Measurements from ENCODE around the gene CCDC181.
A peak's percentile ranks its signal among the peaks of the same experiment; 100 is the strongest.

The CCDC181 gene

DNA sequence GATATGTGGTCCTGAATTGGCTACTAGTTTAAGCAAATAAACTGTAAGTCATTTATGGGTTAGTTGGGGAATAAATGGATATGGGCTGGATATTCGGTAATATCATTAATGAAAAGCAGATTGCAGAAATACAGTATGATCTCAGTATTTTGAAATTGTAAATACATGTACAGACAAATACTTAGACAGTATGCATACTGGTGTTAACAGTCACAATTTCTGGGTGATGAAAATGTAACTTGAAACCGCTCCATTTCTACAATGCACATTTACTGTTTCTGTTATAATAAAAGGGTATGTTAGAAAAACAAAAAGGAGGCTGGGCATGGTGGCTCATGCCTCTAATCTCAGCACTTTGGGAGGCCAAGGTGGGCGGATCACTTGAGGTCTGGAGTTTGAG, 31.3 kb downstream of the CCDC181 start:
- no peak for DNase-seq (ENCODE audit: low read depth)

DNA sequence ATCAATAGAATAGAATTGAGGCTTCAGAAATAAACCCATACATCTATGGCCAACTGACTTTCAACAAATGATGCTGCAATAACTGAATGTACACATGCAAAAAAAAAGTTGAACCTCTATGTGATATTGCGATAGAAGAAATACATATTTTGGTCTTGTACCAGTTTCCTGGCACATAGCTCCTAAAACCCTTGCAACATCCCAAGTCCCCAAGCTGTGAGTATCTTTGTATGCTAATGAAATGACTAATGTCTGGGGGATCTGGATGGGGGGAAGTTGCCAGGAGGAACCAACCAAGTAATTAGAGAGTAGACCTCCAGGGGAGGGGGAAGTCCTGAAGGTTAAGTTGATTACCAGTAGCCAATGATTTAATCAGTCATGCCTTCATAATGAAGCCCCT, 34.9 kb downstream of the CCDC181 start:
- DNase-seq (ENCODE audit: low read depth): no peak

DNA sequence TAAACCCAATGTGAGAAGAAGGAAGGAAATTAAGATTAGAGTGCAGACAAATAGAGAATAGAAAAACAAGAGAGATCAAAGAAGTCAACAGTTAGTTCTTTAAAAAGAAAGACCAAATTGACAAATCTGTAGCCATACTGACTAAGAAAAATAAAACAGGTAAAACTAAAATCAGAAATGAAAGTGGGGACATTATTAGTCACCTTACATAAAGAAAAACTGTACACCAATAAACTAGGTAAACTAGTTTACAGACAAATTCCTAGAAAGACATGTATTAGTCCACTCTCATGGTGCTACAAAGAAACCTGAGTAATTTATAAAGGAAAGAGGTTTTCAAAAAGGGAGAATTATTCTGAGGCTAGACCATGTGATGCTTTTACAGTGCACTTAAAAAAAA, 37.0 kb downstream of the CCDC181 start:
- no peak for DNase-seq (ENCODE audit: low read depth)

DNA sequence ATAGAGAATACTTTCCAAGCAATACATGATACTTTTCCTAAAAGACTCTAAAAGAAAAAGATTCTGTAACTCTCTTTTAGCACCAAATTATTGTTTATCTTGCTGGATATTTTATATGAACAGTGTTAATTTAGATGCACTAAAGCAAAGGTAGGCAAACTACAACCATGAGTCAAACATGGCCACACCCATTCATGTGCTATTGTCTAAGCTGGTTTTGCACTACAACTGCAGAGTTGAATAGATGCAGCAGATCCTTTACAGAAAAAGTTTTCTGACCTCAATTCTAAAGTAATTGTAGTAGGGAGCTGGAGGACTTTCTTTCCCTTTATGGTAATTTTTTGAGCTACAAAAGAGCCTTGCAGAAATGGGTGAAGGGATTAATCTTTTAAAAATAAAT, 39.9 kb downstream of the CCDC181 start:
- DNase-seq (ENCODE audit: low read depth): no peak

DNA sequence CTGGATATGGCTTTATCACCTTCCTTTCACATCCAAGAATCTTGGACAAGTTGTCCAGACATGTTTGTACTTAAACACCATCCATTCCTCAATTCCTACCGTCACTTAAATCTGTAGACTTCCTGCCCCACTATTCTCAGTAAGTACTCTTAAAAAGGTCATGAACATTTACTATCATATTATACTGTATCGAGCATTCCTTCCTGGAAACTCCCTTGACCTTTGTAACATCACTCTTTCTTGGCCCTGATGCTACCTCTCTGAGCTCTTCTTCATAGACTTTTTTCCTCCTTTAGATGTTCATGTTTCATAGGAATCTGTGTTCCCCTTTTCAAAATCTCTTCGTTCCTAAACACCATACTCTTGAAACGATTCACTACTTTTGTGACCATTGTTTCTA, 43.8 kb downstream of the CCDC181 start:
- DNase-seq (ENCODE audit: low read depth): no peak

DNA sequence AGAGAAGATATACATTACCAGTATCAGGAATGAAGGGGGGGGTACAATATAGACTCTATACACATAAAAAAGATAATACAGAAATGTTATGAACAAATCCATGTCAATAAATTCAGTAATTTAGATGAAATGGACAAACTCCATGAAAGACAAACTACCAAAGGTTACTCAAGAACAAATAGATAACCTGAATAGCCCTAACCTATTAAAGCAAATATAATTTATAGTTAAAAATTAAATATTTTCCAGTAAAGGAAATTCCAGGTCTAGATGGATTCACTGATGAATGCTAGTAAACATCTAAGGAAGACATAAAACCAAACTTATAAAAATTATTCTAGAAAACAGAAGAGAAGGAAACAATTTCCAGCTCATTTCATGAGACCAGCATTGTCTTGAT, 46.1 kb downstream of the CCDC181 start:
- DNase-seq (ENCODE audit: low read depth): no peak

DNA sequence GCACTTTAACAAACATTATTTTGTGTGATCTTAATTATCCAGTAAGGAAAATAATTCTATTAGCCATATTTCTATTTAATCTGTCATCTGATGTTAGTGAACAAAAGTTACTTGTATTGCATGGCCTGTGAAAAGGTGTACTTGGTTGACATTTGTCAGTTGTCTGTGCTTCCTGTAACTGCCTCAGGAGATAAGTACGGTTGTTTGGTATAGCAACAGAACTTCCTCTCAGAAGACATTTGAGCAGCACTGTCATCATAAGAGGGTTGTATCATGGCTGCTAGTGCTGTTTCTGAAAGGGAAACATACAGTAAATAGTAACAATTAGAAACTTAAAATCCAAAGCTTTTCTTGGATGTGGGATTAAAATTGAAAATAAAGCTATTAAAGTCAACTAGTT, 55.9 kb downstream of the CCDC181 start:
- DNase-seq (ENCODE audit: low read depth): no peak

DNA sequence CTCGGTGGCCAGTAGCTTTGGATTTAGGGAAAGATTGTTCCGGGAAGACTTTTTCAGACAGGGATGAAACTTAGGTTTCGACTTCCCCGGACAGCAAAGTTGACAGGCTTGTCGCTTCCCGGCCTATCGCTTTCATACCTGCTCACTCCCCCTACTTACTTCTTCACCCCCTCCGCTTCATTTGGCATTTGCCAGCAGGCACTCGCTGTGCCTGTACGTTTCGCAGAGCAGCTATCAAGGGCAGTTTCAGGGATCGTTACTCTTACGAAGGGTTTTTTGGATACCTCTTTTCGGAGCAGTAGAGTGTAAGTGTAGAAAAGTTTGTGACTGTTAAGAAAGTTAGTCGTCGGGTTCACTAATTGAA, 58.9 kb downstream of the CCDC181 start:
- no peak for DNase-seq (ENCODE audit: low read depth)

DNA sequence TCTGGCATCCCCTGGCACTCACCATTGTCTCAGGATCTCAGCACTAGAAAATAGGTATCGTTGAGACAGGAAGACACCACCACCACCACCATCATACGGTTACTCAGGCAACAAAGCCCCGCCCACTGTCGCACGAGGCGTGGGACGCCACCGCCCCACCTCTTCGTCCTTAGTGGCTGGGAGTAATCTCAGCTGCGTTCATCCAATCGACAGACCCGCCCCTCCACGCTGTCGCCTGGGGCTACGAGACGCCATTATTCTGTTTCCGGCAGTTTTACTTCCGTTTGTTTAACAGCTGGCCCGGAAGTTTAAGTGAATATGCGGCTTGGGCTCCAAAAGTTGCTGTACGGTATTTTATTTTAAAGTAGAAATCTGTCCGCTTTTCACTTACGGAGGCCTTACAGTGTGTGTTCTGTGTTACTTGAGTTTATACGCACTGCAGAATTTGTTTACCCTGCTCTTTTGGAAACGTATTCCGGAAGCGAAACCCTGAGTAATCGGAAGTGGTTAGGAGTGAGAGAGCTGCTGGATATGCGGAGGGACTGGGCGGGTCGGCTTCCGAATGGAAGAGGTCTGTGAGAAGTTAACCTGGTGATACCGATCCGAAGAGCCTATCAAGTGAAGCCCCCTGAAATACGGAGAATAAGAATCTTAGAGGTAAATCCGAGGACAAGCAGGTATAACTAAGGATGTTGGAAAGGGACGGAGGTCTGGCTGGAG, 59.4 kb downstream of the CCDC181 start, which contains the start of the genes BLZF1 and NME7:
TSS of gene BLZF1 (plus strand) at position 510 of the 720 bp plus-strand sequence. CDS start 1,328 bp downstream, outside the sequence.
TSS of gene NME7 (minus strand) at position 112 of the 720 bp plus-strand sequence. CDS start at position 25, 87 bp downstream.
- DNase-seq (ENCODE audit: low read depth): peak; percentile 98

DNA sequence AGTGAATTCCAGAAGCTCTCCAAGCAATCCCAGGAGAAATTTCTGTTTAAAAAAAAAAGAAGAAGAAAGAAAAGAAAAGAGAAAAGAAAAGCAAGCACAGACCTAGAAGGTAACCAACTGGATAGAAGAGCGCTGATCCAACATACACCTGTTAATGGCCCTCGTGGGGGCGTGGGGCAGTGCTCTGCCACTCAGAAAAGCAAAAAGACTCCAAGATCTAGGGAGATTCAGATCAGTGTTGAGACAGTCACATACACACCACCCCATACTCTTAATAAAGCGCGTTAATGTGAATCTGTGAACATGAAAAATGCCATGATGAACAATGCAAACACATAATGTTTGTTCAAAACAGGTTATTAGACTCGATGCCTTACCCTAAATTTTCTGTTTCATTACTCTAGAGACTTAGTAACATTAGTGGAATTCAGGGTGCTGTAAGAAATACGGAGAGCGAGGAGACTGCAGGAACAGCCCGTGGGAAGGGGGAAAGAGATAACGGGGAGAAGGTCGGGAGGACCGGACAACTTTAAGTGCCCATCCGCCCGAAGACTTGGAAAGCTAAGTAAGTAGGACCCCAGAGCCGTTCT, 60.1 kb downstream of the CCDC181 start:
- DNase-seq (ENCODE audit: low read depth): no peak

DNA sequence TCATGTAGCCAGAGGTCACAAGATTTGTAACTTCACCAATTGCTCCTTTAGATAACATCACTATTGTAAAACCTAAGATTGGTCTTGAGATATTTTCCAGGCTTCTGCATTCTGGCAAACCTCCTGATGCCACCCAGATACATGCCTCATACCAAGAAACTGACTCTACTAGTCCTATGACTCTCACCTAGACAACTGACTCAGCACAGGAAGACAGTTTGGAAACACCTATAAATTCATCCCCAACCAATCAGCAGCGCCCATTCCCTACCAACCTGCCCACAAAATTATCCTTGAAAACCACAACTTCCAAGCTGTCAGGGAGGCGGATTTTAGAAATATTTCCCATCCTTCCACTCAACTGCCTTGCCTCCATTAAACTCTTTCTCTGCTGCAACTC, 62.3 kb downstream of the CCDC181 start:
- DNase-seq (ENCODE audit: low read depth): no peak

DNA sequence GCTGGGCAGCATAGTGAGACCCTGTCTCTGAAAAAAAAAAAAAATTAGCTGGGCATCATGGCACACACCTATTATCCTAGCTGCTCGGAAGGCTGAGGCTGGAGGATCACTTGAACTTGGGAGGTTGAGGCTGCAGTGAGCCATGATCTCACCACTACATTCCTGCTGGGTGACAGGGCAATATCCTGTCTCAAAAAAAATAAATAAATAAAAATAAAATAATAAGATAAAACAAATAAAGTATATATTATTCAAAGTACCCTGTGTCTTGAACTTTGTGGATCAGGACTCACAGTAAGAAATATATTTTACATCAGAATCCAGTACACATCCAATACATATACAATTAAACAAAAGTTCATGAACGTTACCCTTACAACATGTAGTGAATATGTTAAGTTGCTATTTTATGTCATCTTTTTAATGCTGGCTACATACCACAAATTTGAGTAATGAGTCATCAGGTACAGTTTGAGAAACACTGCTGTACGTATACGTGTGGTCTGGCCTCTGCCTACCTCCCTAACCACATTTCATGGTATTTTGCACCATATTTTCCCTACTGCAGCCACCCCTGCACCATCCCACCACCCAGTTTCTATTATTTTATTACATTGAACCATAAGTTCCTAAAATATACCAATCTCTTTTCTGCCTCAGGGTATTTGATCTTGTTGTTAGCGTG, 64.1 kb downstream of the CCDC181 start:
- DNase-seq (ENCODE audit: low read depth): peak; percentile 9

DNA sequence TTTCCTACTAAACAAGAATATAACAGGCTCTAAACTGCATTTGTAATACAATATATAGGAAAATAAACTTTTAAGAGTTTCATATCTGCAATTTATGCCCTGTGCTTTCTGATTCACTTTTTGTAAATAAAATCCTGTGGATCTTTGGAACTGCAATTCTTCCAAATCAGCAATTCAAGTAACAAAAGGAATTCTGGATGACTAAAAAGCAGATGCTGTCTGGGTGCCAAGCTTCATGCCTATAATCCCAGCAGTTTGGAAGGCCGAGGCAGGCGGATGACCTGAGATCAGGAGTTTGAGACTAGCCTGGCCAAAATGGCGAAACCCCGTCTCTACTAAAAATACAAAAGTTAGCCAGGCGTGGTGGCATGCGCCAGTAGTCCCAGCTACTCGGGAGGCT, 66.0 kb downstream of the CCDC181 start:
- no peak for DNase-seq (ENCODE audit: low read depth)

DNA sequence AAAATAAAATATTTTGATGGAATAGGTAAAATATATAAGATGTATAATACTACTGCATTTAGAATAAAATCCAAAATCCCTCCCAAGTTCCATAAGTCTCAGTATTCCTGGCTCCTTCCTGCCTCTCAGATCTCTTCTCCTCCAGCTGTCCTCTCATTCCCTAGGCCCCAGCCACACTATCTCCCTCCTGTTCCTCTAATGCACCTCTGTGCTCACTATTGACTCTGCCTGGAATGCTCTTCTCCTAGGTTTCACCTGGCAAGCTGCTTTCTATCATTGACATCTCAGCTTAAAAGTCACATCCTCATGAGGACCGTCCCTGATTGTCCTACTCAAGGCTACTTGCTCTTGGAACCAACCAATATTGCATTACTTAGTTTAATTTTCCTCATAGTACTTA, 66.9 kb downstream of the CCDC181 start:
- DNase-seq (ENCODE audit: low read depth): no peak

DNA sequence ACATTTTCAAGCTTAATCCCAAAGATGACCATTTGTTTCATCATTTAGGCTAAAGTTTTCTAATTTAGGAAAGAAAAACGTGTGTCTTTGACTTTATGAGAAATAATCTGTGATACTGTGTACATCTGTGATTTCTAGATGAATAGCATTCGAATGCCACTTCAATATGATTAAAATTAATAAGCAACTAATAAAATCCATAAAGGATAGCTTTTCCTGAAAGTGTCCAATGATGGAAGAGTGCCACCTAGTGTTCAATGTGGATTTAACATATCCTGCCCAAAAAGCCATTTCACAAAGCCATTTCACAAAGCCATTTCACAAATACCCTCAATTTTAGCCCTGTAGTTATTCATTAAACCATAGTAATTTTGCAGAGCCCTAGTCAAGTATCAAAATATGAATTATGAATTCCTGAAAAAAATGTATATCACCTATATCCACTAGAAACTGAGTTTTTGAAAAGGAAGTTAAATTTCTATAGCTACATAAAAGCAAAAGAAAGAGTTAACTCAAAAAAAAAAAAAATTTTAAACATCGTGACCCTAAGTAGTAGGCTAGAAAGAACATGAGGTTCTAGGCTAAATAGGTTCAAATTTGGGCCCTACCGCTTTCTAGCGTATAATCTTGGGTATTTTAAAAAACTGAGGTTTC, 78.8 kb downstream of the CCDC181 start:
- no peak for DNase-seq (ENCODE audit: low read depth)

DNA sequence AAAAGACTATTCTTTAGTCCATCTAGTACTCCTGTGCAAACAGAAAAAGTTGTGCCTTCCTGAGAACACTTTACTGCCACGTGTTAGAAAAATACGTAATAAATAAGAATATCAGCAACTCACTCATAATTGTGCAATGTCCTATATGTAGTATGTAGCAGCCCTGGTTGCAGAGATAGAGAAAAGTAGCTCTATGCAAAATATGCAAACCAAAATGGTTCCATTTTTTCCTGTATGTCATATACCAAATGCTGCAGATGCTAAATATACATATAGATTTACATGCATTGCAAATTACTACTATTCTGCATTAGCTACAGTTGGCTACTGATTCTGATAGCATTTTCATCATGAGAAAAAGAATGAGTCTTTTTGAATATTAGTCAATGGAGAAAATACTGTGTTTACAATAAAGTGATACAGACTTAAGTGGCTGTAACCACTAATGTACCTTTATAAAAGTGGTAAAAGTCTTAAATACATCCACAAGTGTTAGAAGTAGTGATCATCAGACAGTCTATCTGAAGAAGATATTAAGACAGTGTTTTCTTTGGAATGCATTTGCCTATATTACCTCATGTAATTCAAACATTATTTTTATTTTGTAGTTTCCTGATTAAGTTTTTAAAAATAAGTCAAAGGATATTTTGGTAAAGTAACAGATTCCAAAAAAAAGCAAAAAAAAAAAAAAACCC, 79.4 kb downstream of the CCDC181 start:
- DNase-seq (ENCODE audit: low read depth): no peak

DNA sequence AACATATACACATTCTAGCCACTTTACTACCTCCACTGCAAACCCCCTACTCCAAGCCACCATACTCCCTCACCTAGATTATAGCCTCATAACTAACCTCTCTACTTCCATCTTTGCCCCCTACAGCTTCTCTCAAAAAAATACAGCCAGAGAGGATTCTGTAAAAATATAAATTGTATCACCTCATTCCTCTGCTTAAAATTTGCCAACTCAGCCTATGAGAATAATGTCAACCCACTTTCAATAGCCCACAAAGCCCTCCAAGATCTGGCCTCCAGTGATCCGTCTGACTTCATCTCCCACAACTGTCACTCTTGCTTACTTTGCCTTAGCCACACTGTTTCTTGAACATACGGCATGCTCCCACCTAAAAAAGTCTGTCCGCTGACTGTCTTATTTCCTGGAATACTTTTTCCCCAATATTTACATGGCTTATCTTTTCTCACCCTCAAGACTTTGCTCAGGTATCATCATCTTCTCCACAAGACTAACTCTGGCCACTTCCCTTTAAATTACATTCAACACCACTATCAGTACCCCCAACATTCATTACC, 81.2 kb downstream of the CCDC181 start:
- DNase-seq (ENCODE audit: low read depth): no peak

DNA sequence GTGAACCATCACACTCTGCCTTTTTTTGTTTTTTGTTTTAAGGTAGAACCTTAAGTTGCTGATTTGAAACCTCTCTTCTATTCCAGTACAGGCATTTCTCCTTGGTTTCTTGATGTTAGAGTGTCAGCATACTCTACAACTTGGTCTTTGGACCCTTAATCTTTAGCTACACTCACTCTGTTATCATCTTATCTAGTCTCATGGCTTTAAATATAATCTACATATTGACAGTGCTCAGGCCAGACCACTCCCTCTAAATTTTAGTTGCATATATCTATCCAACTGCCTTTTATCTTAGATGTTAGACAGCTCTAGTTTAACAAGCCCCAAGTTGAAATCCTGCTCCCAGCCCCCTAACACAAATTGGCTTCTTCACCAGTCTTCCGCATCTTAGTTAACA, 81.8 kb downstream of the CCDC181 start:
- no peak for DNase-seq (ENCODE audit: low read depth)

Measured in stimulated activated CD4-positive, alpha-beta T cell treated with anti-CD3 and anti-CD28 coated beads, Interleukin-2, amount 100 ng/mL, for 4 hours (primary cell).